Keratinocyte (primary cell): ENCODE results near the gene AGAP1. TPM values are rescaled to one million over a fixed set of nuclear protein-coding genes. Genes with fewer than 3 reads are reported as not detected.
"Not testable (repeated sequence)": the region's sequence is repeated elsewhere in the genome, so short reads cannot be mapped to it uniquely, and the experiment has no call there.

Experiments
- DNase-seq: peaks from one replicate; pipeline ENCODE4 v3.0.0-alpha.2; 2011; ENCODE audit warnings: low read depth, missing footprints, low spot score
- FAIRE-seq: peaks from 2 replicates; lab custom pipeline; 2011; peaks lifted over from hg19 to GRCh38; lab: Jason Lieb, UNC
- H2AFZ ChIP-seq: 2 replicates; pipeline ENCODE4 v1.6.0; 2012; ENCODE audit warnings: low read length, control low read depth, inconsistent platforms; ENCODE audit not compliant: control insufficient read depth
- H3K27ac ChIP-seq: 2 replicates; pipeline ENCODE4 v1.5.1; 2011; ENCODE audit warnings: low read length; ENCODE audit not compliant: control insufficient read depth, insufficient read depth
- H3K27me3 ChIP-seq: 3 replicates; pipeline ENCODE4 v1.6.0; 2011; ENCODE audit warnings: low read length; ENCODE audit not compliant: control insufficient read depth, insufficient read depth; ENCODE audit errors: extremely low read depth
- H3K36me3 ChIP-seq, 2 experiments: 2 replicates in 1 of 2; 3 replicates in 1 of 2; pipeline ENCODE4 v1.5.1; 2011; ENCODE audit warnings: low read length in 2 of 2, mild to moderate bottlenecking in 1 of 2; ENCODE audit not compliant: control insufficient read depth in 2 of 2, insufficient read depth in 2 of 2; ENCODE audit errors: extremely low read depth in 1 of 2
- H3K4me1 ChIP-seq: 3 replicates; pipeline ENCODE4 v1.5.1; 2011; ENCODE audit warnings: low read length; ENCODE audit not compliant: control insufficient read depth, insufficient read depth; ENCODE audit errors: extremely low read depth
- H3K4me2 ChIP-seq: 3 replicates; pipeline ENCODE4 v1.6.0; 2011; ENCODE audit warnings: low read depth, low read length; ENCODE audit not compliant: control insufficient read depth, insufficient read depth; ENCODE audit errors: extremely low read depth
- H3K4me3 ChIP-seq, 3 experiments: fragments of 200-600 bp in 1 of 3; sonication (generic) in 1 of 3; 2 replicates in 2 of 3; 3 replicates in 1 of 3; pipeline ENCODE4 v1.5.1; 2011 to 2016; ENCODE audit warnings: low read length in 3 of 3, mild to moderate bottlenecking in 3 of 3, control low read depth in 2 of 3, inconsistent platforms in 1 of 3, low read depth in 1 of 3, mixed read lengths in 1 of 3, mixed run types in 1 of 3, moderate library complexity in 1 of 3; ENCODE audit not compliant: control insufficient read depth in 2 of 3, insufficient read depth in 2 of 3; ENCODE audit errors: extremely low read depth in 1 of 3
- H3K79me2 ChIP-seq: 2 replicates; pipeline ENCODE4 v1.6.0; 2012; ENCODE audit warnings: low read length; ENCODE audit not compliant: control insufficient read depth, insufficient read depth
- H3K9ac ChIP-seq: 3 replicates; pipeline ENCODE4 v1.6.0; 2011; ENCODE audit warnings: low read length; ENCODE audit not compliant: control insufficient read depth, insufficient read depth; ENCODE audit errors: extremely low read depth
- H3K9me1 ChIP-seq: 3 replicates; pipeline ENCODE4 v1.6.0; 2011; ENCODE audit warnings: low read length; ENCODE audit not compliant: control insufficient read depth, insufficient read depth; ENCODE audit errors: extremely low read depth
- H3K9me3 ChIP-seq: 2 replicates; pipeline ENCODE4 v1.5.1; 2012; ENCODE audit warnings: low read depth, low read length; ENCODE audit not compliant: control insufficient read depth
- H4K20me1 ChIP-seq: 3 replicates; pipeline ENCODE4 v1.6.0; 2011; ENCODE audit warnings: low read length; ENCODE audit not compliant: control insufficient read depth, insufficient read depth; ENCODE audit errors: extremely low read depth
- CTCF ChIP-seq, 3 experiments: IDR thresholded peaks in 1 of 3; conservative IDR thresholded peaks in 1 of 3; optimal IDR thresholded peaks in 1 of 3; 2 replicates in 2 of 3; 3 replicates in 1 of 3; pipeline versions ENCODE3 to v1.5.1; 2011; ENCODE audit warnings: low read length in 3 of 3, mild to moderate bottlenecking in 3 of 3, moderate library complexity in 2 of 3, control low read depth in 1 of 3, inconsistent platforms in 1 of 3; ENCODE audit not compliant: insufficient read depth in 2 of 3; ENCODE audit errors: extremely low read depth in 1 of 3
- EZH2 ChIP-seq: IDR thresholded peaks from one replicate; pipeline ENCODE4 v1.6.1; 2012; ENCODE audit warnings: inconsistent platforms, mild to moderate bottlenecking, low read length, moderate library complexity
- dilution Hi-C: fragments of 300-500 bp; cut with MboI; formaldehyde crosslinking; loops from one replicate; pipeline ENCODE4 v1.7.0; 2020; ENCODE audit warnings: low sequenced_read_pairs; ENCODE audit not compliant: extremely low pct_ligation_motif_present
- polyA plus RNA-seq, 5 experiments: library from polyadenylated mRNA; depleted of rRNA in 3 of 5; stranded (reverse) in 3 of 5; stranded (forward) in 1 of 5; unstranded in 1 of 5; fragments of >200 nt; gene quantifications; 1 replicate in 1 of 5; 2 replicates in 3 of 5; 3 replicates in 1 of 5; pipeline versions ENCODE4 v1.2.1 to v1.2.3, GENCODE V29; 2011 to 2012; ENCODE audit warnings: missing spikeins in 2 of 5, low read depth in 1 of 5, low replicate concordance in 1 of 5

The AGAP1 gene
- polyA plus RNA-seq, 1 donor (not counting 4 experiments of a cell fraction or from before 2014, with no cell fraction given): 12.6 TPM

GRCh38 chr2:236089271-236090026 lies 595.6 kb downstream of the AGAP1 start:
- no peak overlapping the region for H3K4me2 ChIP-seq
- no peak overlapping the region for H2AFZ ChIP-seq
- H3K36me3 ChIP-seq: no peaks in the 10 kb centered on the region
- H3K4me3 ChIP-seq: no peak overlapping the region
- no peaks in the 10 kb centered on the region for H4K20me1 ChIP-seq
- no peaks in the 10 kb centered on the region for H3K79me2 ChIP-seq
- H3K4me1 ChIP-seq: no peaks in the 10 kb centered on the region
- DNase-seq (no peak), FAIRE-seq (no peak)
- H3K9me3 ChIP-seq: no peaks in the 10 kb centered on the region
- TF ChIP-seq CTCF (optimal IDR thresholded peaks at IDR 0.05 in 1 of 3, IDR thresholded peaks at IDR 0.05 in 1 of 3, conservative IDR thresholded peaks at IDR 0.05 in 1 of 3; ENCODE audit: extremely low read depth in 1 of 3, insufficient read depth in 2 of 3, low read length in 3 of 3) (no peak), EZH2 (no peak)
- H3K27ac ChIP-seq: no peak overlapping the region
- dilution Hi-C loops: no loop called here
- H3K9me1 ChIP-seq: no peaks in the 10 kb centered on the region
- H3K27me3 ChIP-seq: no peaks in the 10 kb centered on the region
- H3K9ac ChIP-seq: no peak overlapping the region

DNA sequence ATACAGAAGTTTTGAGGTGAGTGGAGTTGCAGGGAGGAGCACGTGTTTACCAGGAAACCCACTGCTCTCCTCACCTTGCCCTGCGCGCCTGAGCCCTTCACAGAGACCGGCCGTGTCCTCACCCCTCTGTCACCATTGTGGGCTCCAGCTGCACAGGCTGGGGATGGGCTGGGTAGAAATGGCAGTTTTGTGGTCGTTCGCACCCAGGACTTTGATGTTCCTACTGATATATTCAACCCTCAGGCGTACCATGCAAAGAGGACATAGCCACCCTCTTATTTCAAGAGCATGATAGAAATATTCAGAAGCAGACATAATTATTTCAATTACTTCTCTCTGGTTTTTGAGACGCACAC lies 596.2 kb downstream of the AGAP1 start:
- Histone ChIP-seq H3K79me2 (no peaks in the 10 kb centered on the region), H3K36me3 (no peaks in the 10 kb centered on the region), H4K20me1 (no peaks in the 10 kb centered on the region), H3K4me3 (no peak overlapping the region), H3K27me3 (no peaks in the 10 kb centered on the region), H3K27ac (no peak overlapping the region), H2AFZ (no peak overlapping the region), H3K9me3 (no peaks in the 10 kb centered on the region), H3K4me2 (no peak overlapping the region), H3K9me1 (no peaks in the 10 kb centered on the region), H3K4me1 (no peaks in the 10 kb centered on the region), H3K9ac (no peak overlapping the region)
- TF ChIP-seq EZH2: no peak
- TF ChIP-seq CTCF (optimal IDR thresholded peaks at IDR 0.05 in 1 of 3, IDR thresholded peaks at IDR 0.05 in 1 of 3, conservative IDR thresholded peaks at IDR 0.05 in 1 of 3; ENCODE audit: extremely low read depth in 1 of 3, insufficient read depth in 2 of 3, low read length in 3 of 3): no peak
- DNase-seq (no peak), FAIRE-seq (no peak)
- dilution Hi-C loops: no loop called here

GRCh38 chr2:236090826-236091225 lies 597.0 kb downstream of the AGAP1 start:
- H3K4me2 ChIP-seq, H3K4me1 ChIP-seq, H3K27me3 ChIP-seq, H3K79me2 ChIP-seq, H3K27ac ChIP-seq, H3K4me3 ChIP-seq, H2AFZ ChIP-seq, H3K36me3 ChIP-seq, H3K9me3 ChIP-seq, DNase-seq, FAIRE-seq, H3K9me1 ChIP-seq, dilution Hi-C loops, H3K9ac ChIP-seq, H4K20me1 ChIP-seq: not testable (repeated sequence)
